AG04450 (cell line): ENCODE results near the gene H6PD. TPM values are rescaled to one million over a fixed set of nuclear protein-coding genes. Genes with fewer than 3 reads are reported as not detected.

ENCODE experiments used
- CTCF ChIA-PET: fragments of 300-600, 350-600 bp; formaldehyde crosslinking; extraction: SDS; loops from one replicate; lab custom pipeline; 2022; ENCODE audit warnings: antibody characterized with exemption, inconsistent platforms; lab: Charles Lee
- POLR2A ChIA-PET: fragments of 350-600 bp; formaldehyde crosslinking; extraction: SDS; loops from one replicate; lab custom pipeline; 2021; ENCODE audit warnings: antibody characterized with exemption, inconsistent platforms; lab: Yijun Ruan, JAX
- DNase-seq: peaks from one replicate; pipeline ENCODE4 v3.0.0-alpha.2; 2011; ENCODE audit warnings: low read depth, low spot score
- H3K27ac ChIP-seq: one replicate; pipeline ENCODE4 v1.5.1; 2012; ENCODE audit warnings: low read depth, low read length, control low read depth
- H3K27me3 ChIP-seq: one replicate; pipeline ENCODE4 v1.6.0; 2012; ENCODE audit warnings: low read length; ENCODE audit not compliant: control insufficient read depth, insufficient read depth
- H3K4me3 ChIP-seq: 2 replicates; pipeline ENCODE4 v1.5.1; 2011; ENCODE audit warnings: mild to moderate bottlenecking, low read depth, low read length, control low read depth
- H3K9me3 ChIP-seq: 2 replicates; pipeline ENCODE4 v1.5.1; 2012; ENCODE audit warnings: low read length; ENCODE audit not compliant: control insufficient read depth, insufficient read depth
- CTCF ChIP-seq: IDR thresholded peaks from 2 replicates; pipeline ENCODE4 v1.5.1; 2011; ENCODE audit warnings: low read depth, low read length, control low read depth, inconsistent platforms
- polyA plus RNA-seq: library from polyadenylated mRNA; depleted of rRNA; stranded (reverse); fragments of >200 nt; gene quantifications from 2 replicates; pipeline ENCODE4 v1.2.3, GENCODE V29; 2011

H6PD gene
- polyA plus RNA-seq, 1 experiment: 18.3 TPM

- ChIA-PET CTCF (no interaction called here), POLR2A (interaction anchor here (0.7 kb wide), 1 partner anchor 78 kb away, joined by 5 read pairs; no protein-coding TSS in a partner anchor)
- TF ChIP-seq CTCF: no peak
- Histone ChIP-seq H3K27ac (no peak overlapping the region), H3K27me3 (no peaks in the 10 kb centered on the region), H3K9me3 (no peaks in the 10 kb centered on the region; the same call in 1 of the 2 replicates), H3K4me3 (no peak overlapping the region)
- DNase-seq: no peak
These were observed 6.0 kb upstream of the H6PD start for GRCh38 chr1:9228609-9229008.

GRCh38 chr1:9229549-9229948 lies 5.0 kb upstream of the H6PD start:
- no peak overlapping the region for H3K4me3 ChIP-seq
- DNase-seq: no peak
- H3K27me3 ChIP-seq: no peaks in the 10 kb centered on the region
- no peak for TF ChIP-seq CTCF
- ChIA-PET POLR2A (no interaction called here), CTCF (no interaction called here)
- no peaks in the 10 kb centered on the region; the same call in 1 of the 2 replicates for H3K9me3 ChIP-seq
- H3K27ac ChIP-seq: no peak overlapping the region

GRCh38 chr1:9230869-9231533 lies 3.6 kb upstream of the H6PD start:
- H3K27me3 ChIP-seq: no peaks in the 10 kb centered on the region
- H3K9me3 ChIP-seq: no peaks in the 10 kb centered on the region; the same call in 1 of the 2 replicates
- CTCF ChIA-PET: interaction anchor here (0.6 kb wide), 1 partner anchor 182 kb away, joined by 3 read pairs; no protein-coding TSS in a partner anchor
- H3K4me3 ChIP-seq: no peak overlapping the region
- TF ChIP-seq CTCF: no peak
- POLR2A ChIA-PET: no interaction called here
- no peak for DNase-seq
- no peak overlapping the region for H3K27ac ChIP-seq

- peak overlapping the region; percentile 61 for H3K27ac ChIP-seq
- TF ChIP-seq CTCF: no peak
- DNase-seq: no peak
These were observed 2.8 kb upstream of the H6PD start for GRCh38 chr1:9231648-9232332.

More at GRCh38 chr1:9231648-9232332, 2.8 kb upstream of the H6PD start:
- no peaks in the 10 kb centered on the region; the same call in 1 of the 2 replicates for H3K9me3 ChIP-seq
- ChIA-PET POLR2A (no interaction called here), CTCF (interaction anchor here (0.6 kb wide), 1 partner anchor 183 kb away, joined by 3 read pairs; no protein-coding TSS in a partner anchor)
- no peak overlapping the region for H3K4me3 ChIP-seq
- H3K27me3 ChIP-seq: no peaks in the 10 kb centered on the region
